LoVo (cell line): ENCODE results near the gene IBA57.
A peak's percentile ranks its signal among the peaks of the same experiment; 100 is the strongest.
"Not testable (repeated sequence)": the region's sequence is repeated elsewhere in the genome, so short reads cannot be mapped to it uniquely, and the experiment has no call there.

ENCODE experiments used
- DNase-seq: peaks from one replicate; pipeline ENCODE4 v3.0.0-alpha.2; 2016; ENCODE audit warnings: low spot score

IBA57 gene

GRCh38 chr1:228226956-228227791, 61.6 kb downstream of the IBA57 start:
- DNase-seq, result peak; percentile 6

- DNase-seq, result not testable (repeated sequence)
These were observed 62.5 kb downstream of the IBA57 start for GRCh38 chr1:228228147-228228546.

GRCh38 chr1:228228601-228229074, 63.0 kb downstream of the IBA57 start:
- DNase-seq, result no peak

GRCh38 chr1:228231189-228231588, 65.6 kb downstream of the IBA57 start:
- no peak for DNase-seq
